HG02642 (cell line): ENCODE measurements around the gene GK2.

Experiments used
- ATAC-seq: cut with Tn5 transposase; IDR thresholded peaks from one replicate; pipeline ENCODE4 v1.9.1; 2021; ENCODE audit warnings: mild to moderate bottlenecking; ENCODE audit not compliant: unreplicated experiment, poor library complexity

The GK2 gene

GRCh38 chr4:79408063-79408462 lies at the start of gene GK2:
Gene GK2, minus strand, starts transcription at chr4:79408228. Its CDS starts 28 bp downstream, at chr4:79408200.
- no peak for ATAC-seq

GRCh38 chr4:79455216-79455615 lies 47.2 kb upstream of the GK2 start:
- ATAC-seq = no peak

- no peak for ATAC-seq
Observed at GRCh38 chr4:79454656-79455055, 46.6 kb upstream of the GK2 start.

GRCh38 chr4:79450053-79450452 lies 42.0 kb upstream of the GK2 start:
- ATAC-seq = no peak

- ATAC-seq = no peak
Observed at GRCh38 chr4:79446145-79446544, 38.1 kb upstream of the GK2 start.

- no peak for ATAC-seq
Observed at GRCh38 chr4:79445371-79445781, 37.3 kb upstream of the GK2 start.

- ATAC-seq = no peak
Observed at GRCh38 chr4:79442422-79442821, 34.4 kb upstream of the GK2 start.

GRCh38 chr4:79439489-79439888 lies 31.5 kb upstream of the GK2 start:
- ATAC-seq = no peak

GRCh38 chr4:79431839-79432238 lies 23.8 kb upstream of the GK2 start:
- no peak for ATAC-seq

GRCh38 chr4:79429113-79429903 lies 21.3 kb upstream of the GK2 start:
- ATAC-seq = no peak

GRCh38 chr4:79426989-79427388 lies 19.0 kb upstream of the GK2 start:
- no peak for ATAC-seq

GRCh38 chr4:79425586-79425985 lies 17.6 kb upstream of the GK2 start:
- no peak for ATAC-seq

GRCh38 chr4:79421483-79421882 lies 13.5 kb upstream of the GK2 start:
- no peak for ATAC-seq

- ATAC-seq = no peak
Observed at GRCh38 chr4:79413886-79414285, 5.9 kb upstream of the GK2 start.

- ATAC-seq = no peak
Observed at GRCh38 chr4:79413032-79413885, 5.2 kb upstream of the GK2 start.

GRCh38 chr4:79404666-79405065 lies 3.4 kb downstream of the GK2 start:
- ATAC-seq = no peak

GRCh38 chr4:79403356-79403755 lies 4.7 kb downstream of the GK2 start:
- no peak for ATAC-seq

GRCh38 chr4:79402332-79402851 lies 5.6 kb downstream of the GK2 start:
- ATAC-seq = no peak

- ATAC-seq = no peak
Observed at GRCh38 chr4:79399076-79399475, 9.0 kb downstream of the GK2 start.

- ATAC-seq = no peak
Observed at GRCh38 chr4:79397951-79398350, 10.1 kb downstream of the GK2 start.

GRCh38 chr4:79396794-79397193 lies 11.2 kb downstream of the GK2 start:
- no peak for ATAC-seq
